ENCODE measurements around the gene CCDC146.

The CCDC146 gene

GRCh38 chr7:77247206-77247850, 124.9 kb downstream of the CCDC146 start:
- H3K27ac ChIP-seq = no peak overlapping the region
- no peaks in the 10 kb centered on the region for H4K20me1 ChIP-seq
- H3K4me1 ChIP-seq = no peaks in the 10 kb centered on the region
- no peak overlapping the region for H3K9ac ChIP-seq
- no peak for TF ChIP-seq Cebpa-rat (IDR thresholded peaks at IDR 0.05)
- H3K9me3 ChIP-seq = no peaks in the 10 kb centered on the region
- H3K4me3 ChIP-seq = no peak overlapping the region
- peaks cover under 1% of the 10 kb centered on the region; the same call in 1 of the 2 replicates for H3K36me3 ChIP-seq
- H3K4me2 ChIP-seq = no peak overlapping the region
- H3K27me3 ChIP-seq = no peaks in the 10 kb centered on the region

DNA sequence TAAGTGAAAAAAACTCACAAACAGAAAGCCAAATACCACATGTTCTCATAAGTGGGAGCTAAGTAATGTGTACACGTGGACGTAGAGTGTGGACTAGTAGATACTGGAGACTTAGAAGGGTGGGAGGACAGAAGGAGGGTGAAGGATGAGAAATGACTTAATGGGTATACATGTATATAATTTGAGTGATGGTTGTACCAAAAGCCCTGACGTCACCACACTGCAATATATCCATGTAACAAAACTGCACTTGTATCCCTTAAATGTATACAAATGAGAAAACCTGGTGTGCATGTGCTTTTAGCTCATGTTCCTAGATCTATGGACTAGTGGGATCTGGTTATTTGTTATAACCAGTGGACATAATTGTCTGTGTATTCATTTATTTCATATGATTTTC, 125.7 kb downstream of the CCDC146 start:
- Histone ChIP-seq H4K20me1 (no peaks in the 10 kb centered on the region), H3K27me3 (no peaks in the 10 kb centered on the region)
- no peak for TF ChIP-seq Cebpa-rat (IDR thresholded peaks at IDR 0.05)

DNA sequence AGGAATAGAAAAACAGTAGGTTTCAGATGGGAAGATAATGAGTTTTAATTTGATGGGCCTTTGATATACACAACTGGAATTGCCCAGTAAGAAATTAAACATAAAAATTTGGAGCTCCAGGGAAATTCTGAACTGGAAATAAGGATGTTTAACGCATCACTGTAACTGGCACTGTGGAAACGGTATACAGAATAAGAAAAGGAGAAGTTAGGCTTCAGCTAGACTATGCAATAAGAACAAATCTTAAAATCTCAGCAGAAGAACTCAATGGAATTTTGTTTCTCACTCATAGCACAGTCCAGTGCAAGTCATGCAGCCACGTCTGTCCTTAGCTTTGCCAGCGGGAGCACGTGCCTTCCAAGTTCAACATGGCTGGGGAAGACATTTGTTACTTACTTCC, 130.1 kb downstream of the CCDC146 start:
- H3K27ac ChIP-seq = no peak overlapping the region
- no peaks in the 10 kb centered on the region for H3K27me3 ChIP-seq
- H3K9me3 ChIP-seq = no peaks in the 10 kb centered on the region
- no peaks in the 10 kb centered on the region for H3K4me1 ChIP-seq
- no peak overlapping the region for H3K4me2 ChIP-seq
- no peak overlapping the region for H3K9ac ChIP-seq
- no peak for TF ChIP-seq Cebpa-rat (IDR thresholded peaks at IDR 0.05)
- H3K36me3 ChIP-seq = no peaks in the 10 kb centered on the region
- no peak overlapping the region for H3K4me3 ChIP-seq
- H4K20me1 ChIP-seq = no peaks in the 10 kb centered on the region

More for the DNA sequence above, 125.7 kb downstream of the CCDC146 start:
- Histone ChIP-seq H3K27ac (no peak overlapping the region), H3K4me2 (no peak overlapping the region), H3K9me3 (no peaks in the 10 kb centered on the region), H3K9ac (no peak overlapping the region), H3K4me1 (no peaks in the 10 kb centered on the region), H3K36me3 (no peaks in the 10 kb centered on the region), H3K4me3 (no peak overlapping the region)

GRCh38 chr7:77253151-77253550, 130.7 kb downstream of the CCDC146 start:
- Histone ChIP-seq H4K20me1 (no peaks in the 10 kb centered on the region), H3K4me3 (no peak overlapping the region), H3K27ac (no peak overlapping the region), H3K9ac (no peak overlapping the region), H3K9me3 (no peaks in the 10 kb centered on the region), H3K27me3 (no peaks in the 10 kb centered on the region), H3K4me2 (no peak overlapping the region), H3K4me1 (no peaks in the 10 kb centered on the region), H3K36me3 (no peaks in the 10 kb centered on the region)
- TF ChIP-seq Cebpa-rat (IDR thresholded peaks at IDR 0.05) = no peak

DNA sequence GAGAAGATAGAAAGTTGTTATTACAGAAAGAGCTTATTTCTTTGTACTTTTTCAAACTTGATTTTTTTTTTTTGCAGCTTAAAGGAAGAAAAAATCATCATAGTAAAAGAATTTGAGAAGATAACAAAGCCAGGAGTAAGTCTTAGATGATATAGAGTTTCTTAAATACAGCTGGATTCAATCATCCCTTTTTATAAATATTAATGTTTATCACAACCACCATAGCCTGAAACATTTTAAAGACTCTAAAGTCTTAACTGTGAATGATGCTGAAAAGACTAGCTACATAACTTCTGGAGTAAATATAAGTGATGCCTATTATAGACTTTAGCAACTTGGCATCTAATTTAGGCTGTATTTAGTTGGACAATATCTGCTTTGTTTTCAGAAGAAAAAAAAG, 132.0 kb downstream of the CCDC146 start:
- Histone ChIP-seq H3K36me3 (no peaks in the 10 kb centered on the region), H3K4me3 (no peak overlapping the region), H3K9me3 (no peaks in the 10 kb centered on the region), H3K9ac (no peak overlapping the region), H3K27ac (no peak overlapping the region), H3K4me2 (no peak overlapping the region), H4K20me1 (no peaks in the 10 kb centered on the region), H3K27me3 (no peaks in the 10 kb centered on the region), H3K4me1 (no peaks in the 10 kb centered on the region)
- TF ChIP-seq Cebpa-rat (IDR thresholded peaks at IDR 0.05) = no peak

DNA sequence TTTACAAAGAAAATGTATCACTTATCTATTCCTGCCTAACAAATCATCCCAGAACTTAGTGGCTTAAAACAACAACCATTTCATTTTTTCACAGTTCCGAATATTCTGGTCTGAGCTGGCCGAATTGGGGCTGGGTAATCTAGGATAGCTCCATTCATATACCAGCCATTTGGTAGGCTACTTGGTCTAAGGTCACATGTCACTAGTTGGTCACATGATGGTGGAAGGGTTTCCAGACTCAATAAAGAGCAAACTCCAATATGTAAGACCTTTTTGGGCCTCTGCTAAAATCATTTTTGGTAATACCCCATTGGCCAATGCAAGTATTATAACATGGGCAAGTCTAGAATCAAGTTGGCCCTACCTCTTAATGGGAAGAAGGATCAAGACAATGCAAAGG, 132.5 kb downstream of the CCDC146 start:
- Histone ChIP-seq H4K20me1 (no peaks in the 10 kb centered on the region), H3K4me3 (no peak overlapping the region), H3K36me3 (no peaks in the 10 kb centered on the region), H3K9ac (no peak overlapping the region), H3K27me3 (no peaks in the 10 kb centered on the region), H3K4me1 (no peaks in the 10 kb centered on the region), H3K4me2 (no peak overlapping the region), H3K27ac (no peak overlapping the region), H3K9me3 (no peaks in the 10 kb centered on the region)
- TF ChIP-seq Cebpa-rat (IDR thresholded peaks at IDR 0.05) = no peak

- H3K27me3 ChIP-seq = no peaks in the 10 kb centered on the region
- TF ChIP-seq Cebpa-rat (IDR thresholded peaks at IDR 0.05) = no peak
These were observed 135.6 kb downstream of the CCDC146 start for GRCh38 chr7:77258014-77258413.

GRCh38 chr7:77258593-77258992, 136.2 kb downstream of the CCDC146 start:
- no peak overlapping the region for H3K4me2 ChIP-seq
- no peaks in the 10 kb centered on the region for H4K20me1 ChIP-seq
- no peaks in the 10 kb centered on the region for H3K27me3 ChIP-seq
- no peak overlapping the region for H3K27ac ChIP-seq
- no peak overlapping the region for H3K4me3 ChIP-seq
- no peaks in the 10 kb centered on the region for H3K4me1 ChIP-seq
- no peaks in the 10 kb centered on the region for H3K36me3 ChIP-seq
- H3K9me3 ChIP-seq = no peaks in the 10 kb centered on the region
- H3K9ac ChIP-seq = no peak overlapping the region
- no peak for TF ChIP-seq Cebpa-rat (IDR thresholded peaks at IDR 0.05)

More at GRCh38 chr7:77258014-77258413, 135.6 kb downstream of the CCDC146 start:
- no peak overlapping the region for H3K4me2 ChIP-seq
- H4K20me1 ChIP-seq = no peaks in the 10 kb centered on the region
- H3K36me3 ChIP-seq = no peaks in the 10 kb centered on the region
- no peak overlapping the region for H3K4me3 ChIP-seq
- H3K9me3 ChIP-seq = no peaks in the 10 kb centered on the region
- H3K27ac ChIP-seq = no peak overlapping the region
- no peak overlapping the region for H3K9ac ChIP-seq
- no peaks in the 10 kb centered on the region for H3K4me1 ChIP-seq

DNA sequence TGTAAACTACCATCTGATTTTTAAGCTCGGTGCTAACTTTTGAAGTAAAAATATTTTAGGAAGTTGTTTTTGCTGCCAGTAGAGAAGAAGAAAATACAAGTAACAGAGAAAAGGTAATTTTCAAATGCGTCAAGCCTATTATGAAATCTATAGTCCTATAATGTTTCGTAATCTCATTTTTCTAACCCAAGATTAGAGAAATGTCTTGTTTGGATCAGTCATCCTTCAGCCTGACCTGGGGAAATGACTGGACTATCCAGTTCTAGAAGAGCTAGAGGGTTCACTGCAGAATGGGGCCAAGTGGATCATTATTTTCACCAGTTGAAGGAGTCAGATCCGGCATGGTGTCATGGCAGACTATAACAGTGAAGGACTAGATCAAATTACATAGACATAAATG, 139.9 kb downstream of the CCDC146 start:
- H4K20me1 ChIP-seq = no peaks in the 10 kb centered on the region
- no peak overlapping the region for H3K9ac ChIP-seq
- H3K9me3 ChIP-seq = no peaks in the 10 kb centered on the region
- no peak overlapping the region for H3K4me2 ChIP-seq
- no peaks in the 10 kb centered on the region for H3K36me3 ChIP-seq
- no peak overlapping the region for H3K4me3 ChIP-seq
- no peak for TF ChIP-seq Cebpa-rat (IDR thresholded peaks at IDR 0.05)
- H3K27me3 ChIP-seq = no peaks in the 10 kb centered on the region
- H3K27ac ChIP-seq = no peak overlapping the region
- H3K4me1 ChIP-seq = no peaks in the 10 kb centered on the region

DNA sequence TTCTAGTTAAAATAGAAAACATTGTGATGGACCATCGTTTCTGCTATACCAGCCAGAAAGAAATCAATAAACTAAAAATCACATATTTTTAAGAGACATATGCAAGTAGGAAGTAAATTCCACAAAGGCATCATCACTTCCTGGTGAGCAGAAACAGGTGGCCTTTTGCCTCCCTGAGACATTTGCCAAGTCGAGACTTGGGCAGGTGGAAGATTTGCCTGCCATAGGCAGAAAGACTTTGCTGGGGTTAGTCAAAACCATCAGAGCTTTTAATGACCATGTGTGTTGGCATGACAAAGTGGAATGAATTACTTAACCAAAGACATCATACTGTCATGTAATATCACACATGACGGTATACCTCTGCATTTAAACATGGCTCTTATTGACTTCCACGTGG, 143.3 kb downstream of the CCDC146 start:
- Histone ChIP-seq H3K9me3 (no peaks in the 10 kb centered on the region), H3K4me2 (no peak overlapping the region), H3K9ac (no peak overlapping the region), H3K4me3 (no peak overlapping the region), H4K20me1 (no peaks in the 10 kb centered on the region), H3K27me3 (no peaks in the 10 kb centered on the region), H3K27ac (no peak overlapping the region), H3K36me3 (no peaks in the 10 kb centered on the region), H3K4me1 (peaks cover 16% of the 10 kb centered on the region)
- no peak for TF ChIP-seq Cebpa-rat (IDR thresholded peaks at IDR 0.05)

- no peak for TF ChIP-seq Cebpa-rat (IDR thresholded peaks at IDR 0.05)
- Histone ChIP-seq H4K20me1 (no peaks in the 10 kb centered on the region), H3K9ac (no peak overlapping the region), H3K36me3 (no peaks in the 10 kb centered on the region), H3K4me1 (peaks cover 18% of the 10 kb centered on the region), H3K4me2 (no peak overlapping the region), H3K27me3 (no peaks in the 10 kb centered on the region), H3K4me3 (no peak overlapping the region), H3K9me3 (no peaks in the 10 kb centered on the region), H3K27ac (no peak overlapping the region)
These were observed 143.9 kb downstream of the CCDC146 start for GRCh38 chr7:77266291-77266794.

All from BLaER1 (cell line).